Measurements from ENCODE around the gene ZNF565. TPM values are rescaled to one million over a fixed set of nuclear protein-coding genes. Genes with fewer than 3 reads are reported as not detected.
"Not testable (repeated sequence)": the region's sequence is repeated elsewhere in the genome, so short reads cannot be mapped to it uniquely, and the experiment has no call there.

Gene ZNF565
- polyA plus RNA-seq, 3 donors = 6.3 to 7.0 (median 6.7) TPM

GRCh38 chr19:36215276-36216123, 1.0 kb upstream of the ZNF565 start:
- peak; percentile 39 to 68 (median 44) for DNase-seq (ENCODE audit: low read depth in 3 of 3, low spot score in 2 of 3)

GRCh38 chr19:36212895-36213294, 1.6 kb downstream of the ZNF565 start:
- no peak for DNase-seq (ENCODE audit: low read depth in 3 of 3, low spot score in 2 of 3)

- no peak for DNase-seq (ENCODE audit: low read depth in 3 of 3, low spot score in 2 of 3)
Observed at GRCh38 chr19:36210497-36210896, 4.0 kb downstream of the ZNF565 start.

GRCh38 chr19:36209372-36209771, 5.1 kb downstream of the ZNF565 start:
- no peak for DNase-seq (ENCODE audit: low read depth in 3 of 3, low spot score in 2 of 3)

GRCh38 chr19:36207605-36208252, 6.7 kb downstream of the ZNF565 start:
- no peak for DNase-seq (ENCODE audit: low read depth in 3 of 3, low spot score in 2 of 3)

GRCh38 chr19:36203293-36203692, 11.2 kb downstream of the ZNF565 start:
- no peak for DNase-seq (ENCODE audit: low read depth in 3 of 3, low spot score in 2 of 3)

GRCh38 chr19:36201684-36202083, 12.8 kb downstream of the ZNF565 start:
- no peak for DNase-seq (ENCODE audit: low read depth in 3 of 3, low spot score in 2 of 3)

GRCh38 chr19:36198119-36198518, 16.3 kb downstream of the ZNF565 start:
- no peak for DNase-seq (ENCODE audit: low read depth in 3 of 3, low spot score in 2 of 3)

GRCh38 chr19:36196249-36196648, 18.2 kb downstream of the ZNF565 start:
- DNase-seq (ENCODE audit: low read depth in 3 of 3, low spot score in 2 of 3) = no peak

- not testable (repeated sequence) for DNase-seq (ENCODE audit: low read depth in 3 of 3, low spot score in 2 of 3)
Observed at GRCh38 chr19:36186722-36187121, 27.7 kb downstream of the ZNF565 start.

GRCh38 chr19:36183245-36183628, 31.2 kb downstream of the ZNF565 start:
- no peak for DNase-seq (ENCODE audit: low read depth in 3 of 3, low spot score in 2 of 3)

GRCh38 chr19:36182612-36183244, 31.7 kb downstream of the ZNF565 start:
- no peak for DNase-seq (ENCODE audit: low read depth in 3 of 3, low spot score in 2 of 3)

- not testable (repeated sequence) for DNase-seq (ENCODE audit: low read depth in 3 of 3, low spot score in 2 of 3)
Observed at GRCh38 chr19:36179077-36179476, 35.4 kb downstream of the ZNF565 start.

- not testable (repeated sequence) for DNase-seq (ENCODE audit: low read depth in 3 of 3, low spot score in 2 of 3)
Observed at GRCh38 chr19:36173846-36174245, 40.6 kb downstream of the ZNF565 start.

- no peak for DNase-seq (ENCODE audit: low read depth in 3 of 3, low spot score in 2 of 3)
Observed at GRCh38 chr19:36172852-36173251, 41.6 kb downstream of the ZNF565 start.

GRCh38 chr19:36169084-36169760, 45.2 kb downstream of the ZNF565 start:
- DNase-seq (ENCODE audit: low read depth in 3 of 3, low spot score in 2 of 3) = peak in 2 of 3 donors; percentile 36 to 56

- DNase-seq (ENCODE audit: low read depth in 3 of 3, low spot score in 2 of 3) = no peak
Observed at GRCh38 chr19:36163813-36164212, 50.7 kb downstream of the ZNF565 start.

GRCh38 chr19:36160821-36161596, 53.5 kb downstream of the ZNF565 start:
- DNase-seq (ENCODE audit: low read depth in 3 of 3, low spot score in 2 of 3) = no peak

- DNase-seq (ENCODE audit: low read depth in 3 of 3, low spot score in 2 of 3) = no peak
Observed at GRCh38 chr19:36153126-36153525, 61.3 kb downstream of the ZNF565 start.

Measured in right renal cortex interstitium (tissue), 3 donors.